HCT116 (cell line): ENCODE data around the gene GRIK5.

Source experiments
- CBX3 ChIP-seq: IDR thresholded peaks from 2 replicates; pipeline ENCODE4 v1.6.1; 2012; ENCODE audit warnings: low read depth
- POLR2A ChIP-seq: IDR thresholded peaks from 2 replicates; pipeline ENCODE4 v1.7.0; 2011; ENCODE audit warnings: borderline replicate concordance; ENCODE audit not compliant: insufficient read depth, insufficient read length; ENCODE audit errors: extremely low read depth
- POLR2AphosphoS5 ChIP-seq: IDR thresholded peaks from 2 replicates; pipeline ENCODE4 v1.6.1; 2011; ENCODE audit warnings: mild to moderate bottlenecking, low read depth, low read length, moderate library complexity
- SP1 ChIP-seq: IDR thresholded peaks from 2 replicates; pipeline ENCODE4 v1.6.1; 2012; ENCODE audit warnings: low read depth
- TF ChIP-seq, protein P1 (sequence below), 3 experiments: fragments of 200-600 bp in 1 of 3; sonication (generic) in 1 of 3; IDR thresholded peaks in 2 of 3; conservative IDR thresholded peaks in 1 of 3; 2 replicates each; pipeline ENCODE4 v1.5.1; 2012 to 2017; ENCODE audit warnings: low read depth in 2 of 3, low read length in 2 of 3, antibody characterized with exemption in 1 of 3, borderline replicate concordance in 1 of 3, control low read depth in 1 of 3, mild to moderate bottlenecking in 1 of 3, mixed read lengths in 1 of 3, mixed run types in 1 of 3, moderate library complexity in 1 of 3; ENCODE audit not compliant: insufficient read depth in 1 of 3

DNA sequence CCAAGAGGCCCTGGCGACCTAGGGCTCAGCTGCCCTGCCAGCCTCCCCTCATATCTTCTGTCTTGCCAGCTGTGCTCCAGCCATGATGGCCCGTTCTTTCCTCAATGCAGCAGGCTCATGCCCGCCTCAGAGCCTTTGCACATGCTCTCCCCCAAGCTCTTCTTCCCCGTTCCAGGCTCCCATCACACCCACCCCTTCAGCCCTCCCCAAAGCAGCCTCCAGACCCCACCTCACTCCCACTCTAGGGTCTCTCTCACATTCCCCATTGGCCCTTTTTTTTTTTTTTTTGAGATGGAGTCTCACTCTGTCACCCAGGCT is 46.1 kb downstream of the GRIK5 start:
- TF ChIP-seq, protein P1, sequence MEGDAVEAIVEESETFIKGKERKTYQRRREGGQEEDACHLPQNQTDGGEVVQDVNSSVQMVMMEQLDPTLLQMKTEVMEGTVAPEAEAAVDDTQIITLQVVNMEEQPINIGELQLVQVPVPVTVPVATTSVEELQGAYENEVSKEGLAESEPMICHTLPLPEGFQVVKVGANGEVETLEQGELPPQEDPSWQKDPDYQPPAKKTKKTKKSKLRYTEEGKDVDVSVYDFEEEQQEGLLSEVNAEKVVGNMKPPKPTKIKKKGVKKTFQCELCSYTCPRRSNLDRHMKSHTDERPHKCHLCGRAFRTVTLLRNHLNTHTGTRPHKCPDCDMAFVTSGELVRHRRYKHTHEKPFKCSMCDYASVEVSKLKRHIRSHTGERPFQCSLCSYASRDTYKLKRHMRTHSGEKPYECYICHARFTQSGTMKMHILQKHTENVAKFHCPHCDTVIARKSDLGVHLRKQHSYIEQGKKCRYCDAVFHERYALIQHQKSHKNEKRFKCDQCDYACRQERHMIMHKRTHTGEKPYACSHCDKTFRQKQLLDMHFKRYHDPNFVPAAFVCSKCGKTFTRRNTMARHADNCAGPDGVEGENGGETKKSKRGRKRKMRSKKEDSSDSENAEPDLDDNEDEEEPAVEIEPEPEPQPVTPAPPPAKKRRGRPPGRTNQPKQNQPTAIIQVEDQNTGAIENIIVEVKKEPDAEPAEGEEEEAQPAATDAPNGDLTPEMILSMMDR (IDR thresholded peaks at IDR 0.05 in 2 of 3, conservative IDR thresholded peaks at IDR 0.05 in 1 of 3; ENCODE audit: borderline replicate concordance in 1 of 3, insufficient read depth in 1 of 3, low read depth in 2 of 3, low read length in 2 of 3), result no peak
- TF ChIP-seq SP1 (no peak), POLR2AphosphoS5 (no peak), POLR2A (no peak), CBX3 (no peak)
